Hematopoietic multipotent progenitor cell treated with erythropoietin and hydrocortisone succinate and interleukin-3 and kit ligand, for 8 days (in vitro differentiated cells): ENCODE measurements around the gene GAN.

Experiments
- DNase-seq: peaks from one replicate; pipeline ENCODE4 v3.0.0-alpha.2; 2015

The GAN gene

GRCh38 chr16:81358860-81359259 is 44.1 kb downstream of the GAN start:
- no peak for DNase-seq

DNA sequence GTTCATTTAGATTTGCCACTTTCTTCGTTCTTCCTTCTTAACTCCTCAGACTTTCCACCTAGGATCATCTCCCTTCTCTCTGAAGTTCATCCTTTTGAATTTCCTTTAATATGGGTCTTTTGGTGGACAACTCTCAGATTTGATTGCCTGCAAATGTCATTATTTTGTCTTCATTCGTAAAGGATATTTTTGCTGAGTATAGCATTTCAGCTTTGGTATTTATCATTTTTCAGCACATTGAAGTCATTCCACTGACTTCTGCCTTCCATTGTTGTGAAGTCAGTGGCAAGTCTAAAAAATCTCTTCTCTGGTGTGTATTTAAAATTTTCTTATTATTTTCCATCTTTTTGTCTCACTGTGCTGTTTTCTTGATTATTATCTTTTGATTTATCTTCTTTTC is 45.4 kb downstream of the GAN start:
- no peak for DNase-seq

GRCh38 chr16:81365731-81366130 is 51.0 kb downstream of the GAN start:
- DNase-seq, result no peak

GRCh38 chr16:81366316-81366932 is 51.7 kb downstream of the GAN start:
- DNase-seq, result peak; percentile 58

DNA sequence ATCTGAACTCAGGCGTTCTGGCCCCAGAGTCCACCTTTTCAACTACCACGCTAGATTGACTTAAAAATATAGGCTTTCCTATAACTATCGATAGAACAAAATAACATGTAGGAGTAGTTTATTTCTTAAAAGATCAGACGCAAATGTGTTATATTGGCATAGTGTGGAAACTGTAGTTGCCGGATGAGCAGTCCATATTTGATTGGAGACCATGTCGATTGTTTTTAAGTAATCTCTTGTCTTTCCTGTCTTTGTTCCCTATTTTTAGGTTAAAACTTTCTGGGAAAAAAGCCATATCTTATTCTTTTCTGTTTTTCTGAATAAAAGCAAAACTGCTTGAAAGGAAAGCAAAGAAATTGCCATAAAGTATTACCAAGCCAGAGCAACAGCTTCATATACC is 53.1 kb downstream of the GAN start:
- no peak for DNase-seq

- DNase-seq, result no peak
Observed at GRCh38 chr16:81369888-81370504, 55.2 kb downstream of the GAN start.

GRCh38 chr16:81371106-81371505 is 56.3 kb downstream of the GAN start:
- DNase-seq, result no peak

- DNase-seq, result no peak
Observed at GRCh38 chr16:81374550-81374949, 59.8 kb downstream of the GAN start.

DNA sequence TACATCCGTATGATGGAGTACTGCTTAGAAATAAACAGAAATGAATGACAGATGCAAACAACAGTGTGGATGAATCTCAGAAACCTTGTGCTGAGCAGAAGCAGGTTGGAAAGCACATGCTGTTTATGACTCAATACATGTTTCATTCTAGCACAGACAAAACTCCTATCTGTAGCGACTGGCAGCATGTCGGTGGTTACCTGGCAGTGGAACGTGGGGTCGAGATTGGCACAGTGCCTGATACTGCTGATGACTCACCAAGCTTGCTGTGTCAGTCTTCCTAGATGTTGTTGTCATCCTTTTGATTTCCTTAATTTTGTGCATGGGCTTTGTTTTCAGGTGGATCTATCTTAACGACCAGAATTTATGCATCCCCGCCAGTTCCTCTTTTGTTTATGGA is 62.1 kb downstream of the GAN start:
- DNase-seq, result peak; percentile 42

- DNase-seq, result no peak
Observed at GRCh38 chr16:81378049-81378448, 63.3 kb downstream of the GAN start.

DNA sequence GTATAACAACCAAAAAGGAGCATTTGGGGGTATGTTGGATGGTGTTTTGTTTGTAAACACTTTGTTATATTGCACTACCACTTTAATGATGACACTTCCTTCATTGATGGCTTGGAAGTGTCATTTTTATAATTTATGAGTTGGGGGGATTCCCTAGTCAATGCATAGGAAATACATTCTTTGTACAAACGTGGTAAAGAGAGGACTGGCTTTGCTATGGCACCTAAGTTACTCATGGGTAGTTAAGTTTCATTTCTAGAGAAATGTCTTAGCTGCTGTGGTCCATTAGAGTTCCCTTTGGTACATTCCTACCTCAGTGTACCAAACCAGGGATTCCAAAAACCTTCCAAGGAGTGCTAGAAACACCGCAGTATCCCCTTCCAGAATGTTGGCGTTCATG is 66.2 kb downstream of the GAN start:
- DNase-seq, result no peak

- no peak for DNase-seq
Observed at GRCh38 chr16:81384006-81384405, 69.2 kb downstream of the GAN start.

GRCh38 chr16:81385031-81385756 is 70.4 kb downstream of the GAN start:
- no peak for DNase-seq

GRCh38 chr16:81388357-81388756 is 73.6 kb downstream of the GAN start:
- DNase-seq, result no peak

DNA sequence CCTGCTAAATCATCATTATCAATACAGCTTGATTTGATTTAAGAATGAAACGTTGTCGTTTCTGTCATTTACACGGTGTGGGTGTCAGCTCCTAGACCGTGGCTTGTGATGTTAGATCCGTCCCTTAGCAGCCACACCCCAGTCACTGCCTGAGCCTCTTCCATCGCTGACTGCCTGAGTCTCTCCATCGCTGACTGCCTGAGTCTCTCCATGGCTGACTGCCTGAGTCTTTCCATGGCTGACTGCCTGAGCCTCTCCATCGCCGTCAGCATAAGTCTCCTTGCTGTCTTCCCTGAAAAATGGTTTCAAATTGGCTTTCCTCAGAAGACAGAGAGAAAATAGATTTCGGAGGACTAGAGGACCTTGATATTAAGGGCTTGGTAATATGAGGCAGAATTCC is 76.1 kb downstream of the GAN start:
- no peak for DNase-seq

GRCh38 chr16:81392011-81392410 is 77.2 kb downstream of the GAN start:
- DNase-seq, result no peak

- no peak for DNase-seq
Observed at GRCh38 chr16:81394416-81394815, 79.7 kb downstream of the GAN start.

GRCh38 chr16:81394966-81395655 is 80.3 kb downstream of the GAN start:
- DNase-seq, result no peak

- DNase-seq, result no peak
Observed at GRCh38 chr16:81397058-81397878, 82.5 kb downstream of the GAN start.

- no peak for DNase-seq
Observed at GRCh38 chr16:81397879-81398520, 83.2 kb downstream of the GAN start.

DNA sequence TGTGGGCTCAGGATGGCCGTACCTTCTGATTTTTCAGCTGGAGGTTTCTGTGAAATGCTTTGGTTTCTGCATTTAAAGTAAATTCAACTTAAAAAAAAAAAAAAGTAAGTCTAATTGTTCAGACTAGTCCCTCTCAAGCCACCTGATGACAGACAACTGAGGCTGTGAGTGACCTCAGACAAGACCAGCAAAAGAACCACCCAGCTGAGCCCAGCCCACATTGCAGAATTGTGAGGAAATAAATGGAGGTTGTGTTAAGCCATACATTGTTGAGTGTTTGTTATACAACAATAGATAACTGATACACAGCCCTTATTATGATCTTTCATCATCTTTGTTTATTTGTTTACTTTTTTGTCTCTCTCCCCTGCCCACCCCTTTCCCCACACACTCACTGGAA is 85.1 kb downstream of the GAN start:
- no peak for DNase-seq
